GM12878 (cell line): ENCODE measurements around the gene SPIN1. TPM values are rescaled to one million over a fixed set of nuclear protein-coding genes. Genes with fewer than 3 reads are reported as not detected.

ENCODE experiments used
- ATAC-seq: fragments of 200-7000 bp; cut with Tn5 transposase; 3 replicates; pipeline ENCODE4 v1.9.1; 2020; ENCODE audit warnings: mild to moderate bottlenecking, moderate library complexity
- BruUV-seq: library from RNA; stranded (reverse); fragments of 400-500 nt; replicated peaks from 2 replicates; lab custom pipeline; 2021; lab: Mats Ljungman, UMichigan
- CTCF ChIA-PET: fragments of 300-600 bp; sonication (Branson Sonifier 250); formaldehyde crosslinking; extraction: SDS; loops from one replicate; lab custom pipeline; 2021; ENCODE audit warnings: inconsistent platforms; lab: Yijun Ruan, JAX
- POLR2A ChIA-PET: fragments of 350-600 bp; formaldehyde crosslinking; extraction: SDS; loops from one replicate; lab custom pipeline; 2021; ENCODE audit warnings: inconsistent platforms; lab: Charles Lee
- RAD21 ChIA-PET: fragments of 300-600 bp; sonication (Branson Sonifier 250); formaldehyde crosslinking; loops from one replicate; lab custom pipeline; 2023; ENCODE audit warnings: antibody characterized with exemption; ENCODE audit not compliant: unreplicated experiment; lab: Charles Lee
- SMC1A ChIA-PET: fragments of 300-600 bp; sonication (Branson Sonifier 250); formaldehyde crosslinking; loops from one replicate; lab custom pipeline; 2023; ENCODE audit not compliant: unreplicated experiment, uncharacterized antibody; lab: Charles Lee
- DNase-seq: peaks from one replicate; pipeline ENCODE4 v3.0.0-alpha.2; 2011; ENCODE audit warnings: low read depth, low spot score
- FAIRE-seq: peaks from 3 replicates; lab custom pipeline; 2011; peaks lifted over from hg19 to GRCh38; lab: Jason Lieb, UNC
- H2AFZ ChIP-seq: 2 replicates; pipeline ENCODE4 v1.6.0; 2011; ENCODE audit warnings: low read depth, low read length, control low read depth; ENCODE audit not compliant: control insufficient read depth
- H3K27ac ChIP-seq: 2 replicates; pipeline ENCODE4 v1.5.1; 2011; ENCODE audit warnings: control low read depth; ENCODE audit not compliant: control insufficient read depth, insufficient read depth
- H3K27me3 ChIP-seq, 2 experiments: replicated peaks in 1 of 2; 2 replicates each; pipeline versions ENCODE4 v1.6.0 to v1.6.1; 2011; ENCODE audit warnings: low read length in 1 of 2; ENCODE audit not compliant: control insufficient read depth in 2 of 2, insufficient read depth in 2 of 2
- H3K36me3 ChIP-seq, 2 experiments: 2 replicates each; pipeline ENCODE4 v1.5.1; 2011; ENCODE audit warnings: low read length in 1 of 2; ENCODE audit not compliant: control insufficient read depth in 2 of 2, insufficient read depth in 2 of 2
- H3K4me1 ChIP-seq: 2 replicates; pipeline ENCODE4 v1.6.1; 2011; ENCODE audit warnings: mild to moderate bottlenecking, low read length, moderate library complexity, mixed read lengths; ENCODE audit not compliant: control insufficient read depth, insufficient read depth
- H3K4me2 ChIP-seq: 2 replicates; pipeline ENCODE4 v1.6.0; 2011; ENCODE audit warnings: control low read depth; ENCODE audit not compliant: control insufficient read depth, insufficient read depth
- H3K4me3 ChIP-seq: fragments of 200-600 bp; sonication (generic); 2 replicates; pipeline ENCODE4 v1.5.1; 2016
- H3K79me2 ChIP-seq: 2 replicates; pipeline ENCODE4 v1.6.0; 2011; ENCODE audit warnings: low read length; ENCODE audit not compliant: control insufficient read depth, insufficient read depth
- H3K9ac ChIP-seq: 2 replicates; pipeline ENCODE4 v1.8.0; 2011; ENCODE audit warnings: low read length, control low read depth, mixed read lengths; ENCODE audit not compliant: control insufficient read depth, insufficient read depth
- H3K9me3 ChIP-seq: replicated peaks from 3 replicates; pipeline ENCODE4 v1.5.1; 2011; ENCODE audit warnings: mild to moderate bottlenecking, low read length; ENCODE audit not compliant: control insufficient read depth, insufficient read depth
- H4K20me1 ChIP-seq: 2 replicates; pipeline ENCODE4 v1.6.0; 2011; ENCODE audit not compliant: control insufficient read depth, insufficient read depth
- ATF7 ChIP-seq: fragments of 450-650 bp; IDR thresholded peaks from 2 replicates; pipeline ENCODE4 v1.6.1; 2016; ENCODE audit warnings: low read depth, mild to moderate bottlenecking
- BHLHE40 ChIP-seq, 2 experiments: fragments of 450-650 bp in 1 of 2; IDR thresholded peaks; 2 replicates each; pipeline ENCODE4 v1.6.1; 2011 to 2017; ENCODE audit warnings: low read depth in 2 of 2, borderline replicate concordance in 1 of 2, improper control_type of control experiment in 1 of 2, low read length in 1 of 2, mild to moderate bottlenecking in 1 of 2
- HCFC1 ChIP-seq: fragments of 150-350 bp; IDR thresholded peaks from 2 replicates; pipeline ENCODE4 v1.6.1; 2014; ENCODE audit warnings: low read length
- MEF2B ChIP-seq: fragments of 450-650 bp; IDR thresholded peaks from 2 replicates; pipeline ENCODE4 v1.6.1; 2018; ENCODE audit warnings: mild to moderate bottlenecking, moderate library complexity; ENCODE audit not compliant: partially characterized antibody, poor library complexity, severe bottlenecking
- MTA2 ChIP-seq: fragments of 450-650 bp; IDR thresholded peaks from 2 replicates; pipeline ENCODE4 v1.6.1; 2016; ENCODE audit warnings: low read depth, mild to moderate bottlenecking, moderate library complexity
- TCF12 ChIP-seq: IDR thresholded peaks from 2 replicates; pipeline ENCODE4 v1.6.1; 2011; ENCODE audit warnings: low read depth, mild to moderate bottlenecking, low read length
- WGBS: methylation state at CpG from one replicate; pipeline ENCODE4 v1.1.6; 2016; ENCODE audit warnings: low lambda C conversion rate; ENCODE audit not compliant: insufficient replicate concordance, insufficient coverage; ENCODE audit errors: missing lambda C conversion rate; 5-methylcytosine and 5-hydroxymethylcytosine counted together
- in situ Hi-C: fragments of 300-500 bp; cut with MboI; formaldehyde crosslinking; loops from 9 replicates; pipeline ENCODE4 v1.14.3; 2018; ENCODE audit warnings: mixed read lengths
- intact Hi-C: fragments of 100-400 bp; cut with micrococcal nuclease; formaldehyde crosslinking; loops from one replicate; pipeline ENCODE4 v1.14.2; 2022; ENCODE audit not compliant: unreplicated experiment
- polyA plus RNA-seq, 11 experiments: library from polyadenylated mRNA; depleted of rRNA in 4 of 11; unstranded in 6 of 11; stranded (reverse) in 5 of 11; fragments of >200 nt; fragmentation: Nextera tagmentation in 4 of 11; fragmentation: Illumina TruSeq in 1 of 11; extraction: Ambion mirVana in 4 of 11; extraction: Trizol in 1 of 11; gene quantifications; 1 replicate in 1 of 11; 2 replicates in 10 of 11; pipeline versions ENCODE4 v1.2.1 to v1.2.3, GENCODE V29; 2011 to 2016; ENCODE audit warnings: inconsistent platforms in 2 of 11, missing spikeins in 2 of 11, low read depth in 1 of 11
- total RNA-seq, 4 experiments: library from RNA; depleted of rRNA in 3 of 4; stranded (reverse); fragments of >200 nt in 3 of 4; fragmentation: Illumina TruSeq in 1 of 4; extraction: Trizol in 1 of 4; gene quantifications; 2 replicates each; pipeline versions ENCODE4 v1.2.1 to v1.2.3, GENCODE V29; 2013 to 2021
- TF ChIP-seq, protein P1 (sequence below): fragments of 450-650 bp; IDR thresholded peaks from 2 replicates; pipeline ENCODE4 v1.6.1; 2018; ENCODE audit warnings: borderline replicate concordance, mild to moderate bottlenecking; ENCODE audit not compliant: partially characterized antibody

SPIN1 gene
- total and polyA plus RNA-seq, 10 of the 15 experiments (the other 5 are each of a cell fraction or from before 2014, with no cell fraction given) = 6.6 to 30.3 (median 17.1) TPM

DNA sequence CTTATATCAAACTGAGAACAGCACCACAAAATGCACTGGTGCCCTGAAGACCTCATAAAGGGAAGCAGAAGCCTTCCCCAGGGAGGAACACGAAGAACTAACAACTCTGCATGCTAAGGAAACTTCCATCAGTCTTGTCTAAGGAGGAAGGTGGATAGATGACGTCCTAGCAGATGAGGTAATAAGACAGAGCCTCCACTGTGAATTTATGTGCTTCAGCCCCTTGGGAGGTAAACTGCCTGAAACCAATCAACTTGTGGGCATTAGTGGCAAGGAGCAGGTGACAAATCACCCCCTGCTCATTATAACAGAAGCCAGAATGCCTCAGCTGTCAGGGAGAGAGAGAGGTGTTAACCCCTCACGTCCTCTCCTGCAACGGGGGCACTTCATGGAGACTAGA lies 48.9 kb upstream of the SPIN1 start:
- peak; percentile 40 for ATAC-seq
- Histone ChIP-seq H3K27me3 (no peaks in the 10 kb centered on the region), H2AFZ (no peak overlapping the region), H4K20me1 (no peaks in the 10 kb centered on the region), H3K9ac (no peak overlapping the region), H3K4me3 (no peak overlapping the region), H3K27ac (no peak overlapping the region), H3K9me3 (no peaks in the 10 kb centered on the region), H3K36me3 (no peaks in the 10 kb centered on the region), H3K4me1 (no peaks in the 10 kb centered on the region), H3K79me2 (no peaks in the 10 kb centered on the region), H3K4me2 (no peak overlapping the region)
- 1% methylated on average over 4 of the region's 4 CpGs for WGBS
- ChIA-PET SMC1A (no interaction called here), POLR2A (no interaction called here), CTCF (no interaction called here), RAD21 (no interaction called here)
- TF ChIP-seq MTA2 (peak; percentile 62; the same call in 1 of the 2 replicates), MEF2B (peak; percentile 44), ATF7 (peak; percentile 57), TCF12 (0 out of 2 replicates have a peak, but pooled peaks have one; percentile 22), HCFC1 (no peak), BHLHE40 (IDR thresholded peaks at IDR 0.05; ENCODE audit: borderline replicate concordance in 1 of 2, low read depth in 2 of 2, low read length in 1 of 2) (peak in 1 of 2 experiments; percentile 29; a peak in 2 of 4 replicates)
- TF ChIP-seq, protein P1, sequence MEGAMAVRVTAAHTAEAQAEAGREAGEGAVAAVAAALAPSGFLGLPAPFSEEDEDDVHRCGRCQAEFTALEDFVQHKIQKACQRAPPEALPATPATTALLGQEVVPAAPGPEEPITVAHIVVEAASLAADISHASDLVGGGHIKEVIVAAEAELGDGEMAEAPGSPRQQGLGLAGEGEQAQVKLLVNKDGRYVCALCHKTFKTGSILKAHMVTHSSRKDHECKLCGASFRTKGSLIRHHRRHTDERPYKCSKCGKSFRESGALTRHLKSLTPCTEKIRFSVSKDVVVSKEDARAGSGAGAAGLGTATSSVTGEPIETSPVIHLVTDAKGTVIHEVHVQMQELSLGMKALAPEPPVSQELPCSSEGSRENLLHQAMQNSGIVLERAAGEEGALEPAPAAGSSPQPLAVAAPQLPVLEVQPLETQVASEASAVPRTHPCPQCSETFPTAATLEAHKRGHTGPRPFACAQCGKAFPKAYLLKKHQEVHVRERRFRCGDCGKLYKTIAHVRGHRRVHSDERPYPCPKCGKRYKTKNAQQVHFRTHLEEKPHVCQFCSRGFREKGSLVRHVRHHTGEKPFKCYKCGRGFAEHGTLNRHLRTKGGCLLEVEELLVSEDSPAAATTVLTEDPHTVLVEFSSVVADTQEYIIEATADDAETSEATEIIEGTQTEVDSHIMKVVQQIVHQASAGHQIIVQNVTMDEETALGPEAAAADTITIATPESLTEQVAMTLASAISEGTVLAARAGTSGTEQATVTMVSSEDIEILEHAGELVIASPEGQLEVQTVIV = no peak
- in situ Hi-C loops (no loop called here), intact Hi-C loops (no loop called here)
- no TSS peak for BruUV-seq
- no peak for DNase-seq
- no peak for FAIRE-seq
